GM10847 (cell line): Measurements from ENCODE around the gene HIP1R.

ENCODE experiments used
- POLR2A ChIP-seq: IDR thresholded peaks from 2 replicates; pipeline ENCODE4 v1.6.1; 2011; ENCODE audit not compliant: insufficient read length; ENCODE audit errors: extremely low read depth

Gene HIP1R, protein sequence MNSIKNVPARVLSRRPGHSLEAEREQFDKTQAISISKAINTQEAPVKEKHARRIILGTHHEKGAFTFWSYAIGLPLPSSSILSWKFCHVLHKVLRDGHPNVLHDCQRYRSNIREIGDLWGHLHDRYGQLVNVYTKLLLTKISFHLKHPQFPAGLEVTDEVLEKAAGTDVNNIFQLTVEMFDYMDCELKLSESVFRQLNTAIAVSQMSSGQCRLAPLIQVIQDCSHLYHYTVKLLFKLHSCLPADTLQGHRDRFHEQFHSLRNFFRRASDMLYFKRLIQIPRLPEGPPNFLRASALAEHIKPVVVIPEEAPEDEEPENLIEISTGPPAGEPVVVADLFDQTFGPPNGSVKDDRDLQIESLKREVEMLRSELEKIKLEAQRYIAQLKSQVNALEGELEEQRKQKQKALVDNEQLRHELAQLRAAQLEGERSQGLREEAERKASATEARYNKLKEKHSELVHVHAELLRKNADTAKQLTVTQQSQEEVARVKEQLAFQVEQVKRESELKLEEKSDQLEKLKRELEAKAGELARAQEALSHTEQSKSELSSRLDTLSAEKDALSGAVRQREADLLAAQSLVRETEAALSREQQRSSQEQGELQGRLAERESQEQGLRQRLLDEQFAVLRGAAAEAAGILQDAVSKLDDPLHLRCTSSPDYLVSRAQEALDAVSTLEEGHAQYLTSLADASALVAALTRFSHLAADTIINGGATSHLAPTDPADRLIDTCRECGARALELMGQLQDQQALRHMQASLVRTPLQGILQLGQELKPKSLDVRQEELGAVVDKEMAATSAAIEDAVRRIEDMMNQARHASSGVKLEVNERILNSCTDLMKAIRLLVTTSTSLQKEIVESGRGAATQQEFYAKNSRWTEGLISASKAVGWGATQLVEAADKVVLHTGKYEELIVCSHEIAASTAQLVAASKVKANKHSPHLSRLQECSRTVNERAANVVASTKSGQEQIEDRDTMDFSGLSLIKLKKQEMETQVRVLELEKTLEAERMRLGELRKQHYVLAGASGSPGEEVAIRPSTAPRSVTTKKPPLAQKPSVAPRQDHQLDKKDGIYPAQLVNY

DNA sequence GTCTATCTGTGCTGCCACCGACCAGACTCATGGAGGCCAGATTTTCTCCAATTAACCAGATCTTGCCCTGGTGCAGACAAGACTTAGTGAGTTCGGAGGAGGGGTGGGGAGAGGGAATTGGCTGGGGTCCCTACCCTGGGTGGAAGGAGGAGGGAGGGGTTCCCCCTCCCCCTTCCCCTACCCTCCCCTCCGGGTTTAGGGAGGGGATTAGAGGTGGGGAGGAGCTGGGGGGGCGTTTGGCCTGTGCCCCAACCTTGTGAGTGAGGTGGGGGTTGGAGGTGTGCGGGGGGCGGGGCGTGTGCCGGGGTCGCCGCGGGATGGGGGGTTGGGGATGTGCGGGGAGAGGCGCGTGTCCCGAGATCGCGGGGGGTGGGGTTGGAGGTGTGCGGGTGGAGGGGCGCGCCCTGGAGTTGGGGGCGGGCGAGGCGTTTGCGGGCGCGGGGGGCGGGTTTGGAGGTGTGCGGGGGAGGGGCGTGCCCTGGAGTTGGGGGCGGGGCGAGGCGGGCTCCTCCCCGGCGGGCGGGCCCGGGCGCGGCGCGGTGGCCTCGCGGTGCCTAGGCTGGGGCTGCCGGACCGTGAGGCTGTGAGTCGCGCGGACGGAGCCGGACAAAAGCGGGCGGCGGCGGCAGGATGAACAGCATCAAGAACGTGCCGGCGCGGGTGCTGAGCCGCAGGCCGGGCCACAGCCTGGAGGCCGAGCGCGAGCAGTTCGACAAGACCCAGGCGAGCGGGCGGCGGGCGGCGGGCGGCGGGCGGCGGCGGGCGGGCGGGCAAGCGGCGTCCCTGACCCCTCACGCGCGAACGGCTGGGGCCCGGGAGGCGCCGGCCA is at the start of gene HIP1R:
TSS of gene HIP1R (plus strand) at position 537 of the 829 bp plus-strand sequence. CDS start at position 631, 94 bp downstream.
- no peak for TF ChIP-seq POLR2A

DNA sequence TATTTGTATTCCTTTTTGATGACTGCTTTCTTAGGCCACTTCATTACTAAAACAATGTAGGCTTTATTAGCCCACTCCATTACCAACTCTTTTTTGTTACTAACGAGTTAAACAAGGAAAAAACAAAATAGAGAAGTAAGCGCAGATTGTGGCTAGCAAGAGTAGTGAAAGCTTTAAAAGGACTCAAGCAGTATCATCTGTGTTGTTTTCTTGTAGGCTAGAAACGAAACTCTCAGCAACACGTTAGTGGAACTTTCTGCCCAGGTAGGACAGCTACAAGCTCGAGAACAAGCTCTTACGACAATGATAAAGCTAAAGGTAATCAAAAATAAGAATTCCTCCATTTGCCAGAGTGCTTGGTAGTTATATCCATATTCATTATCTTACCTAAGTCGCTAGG is 49.8 kb upstream of the HIP1R start:
- no peak for TF ChIP-seq POLR2A

DNA sequence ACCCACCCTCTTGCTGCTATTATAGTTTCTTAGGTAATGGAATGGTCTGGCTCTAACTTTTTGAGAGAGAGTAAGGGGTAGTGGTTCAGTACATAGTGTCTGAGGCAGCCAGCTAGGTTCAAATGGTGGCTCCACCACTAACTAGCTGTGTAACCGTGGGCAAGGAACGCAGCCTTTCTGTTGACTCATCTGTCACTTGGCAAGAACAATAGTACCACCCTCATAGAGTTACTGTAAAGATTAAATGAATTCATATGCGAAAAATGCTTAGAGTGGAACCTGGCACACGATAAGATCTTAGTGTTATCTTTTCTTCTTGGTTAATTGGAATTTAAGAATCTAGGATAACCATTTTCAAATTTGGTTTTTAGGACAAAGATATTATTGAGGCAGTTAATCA is 46.9 kb upstream of the HIP1R start:
- no peak for TF ChIP-seq POLR2A

- no peak for TF ChIP-seq POLR2A
Measured at GRCh38 chr12:122789637-122790036, 45.6 kb upstream of the HIP1R start.

- TF ChIP-seq POLR2A: no peak
Measured at GRCh38 chr12:122790393-122791075, 44.7 kb upstream of the HIP1R start.

- TF ChIP-seq POLR2A: no peak
Measured at GRCh38 chr12:122793685-122794106, 41.6 kb upstream of the HIP1R start.

- no peak for TF ChIP-seq POLR2A
Measured at GRCh38 chr12:122795807-122796206, 39.5 kb upstream of the HIP1R start.

GRCh38 chr12:122799641-122800243 is 35.5 kb upstream of the HIP1R start:
- no peak for TF ChIP-seq POLR2A

DNA sequence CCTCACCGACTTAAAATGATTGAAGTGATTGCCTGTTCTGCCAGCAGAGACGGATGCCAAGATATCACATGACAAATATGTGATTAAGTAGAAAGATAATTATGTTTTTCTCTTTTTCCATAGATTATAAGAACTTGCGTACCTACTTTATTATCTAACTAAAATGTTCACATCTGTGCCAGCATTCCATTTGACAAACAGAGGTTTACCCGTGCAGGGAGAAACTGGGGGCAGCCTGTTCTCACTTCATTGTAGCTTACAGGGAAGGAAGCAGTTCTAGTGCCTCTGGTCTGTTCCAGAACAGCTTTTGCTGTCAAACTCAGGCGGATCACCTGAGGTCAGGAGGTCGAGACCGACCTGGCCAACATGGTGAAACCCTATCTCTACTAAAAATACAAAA is 31.3 kb upstream of the HIP1R start:
- TF ChIP-seq POLR2A: no peak

DNA sequence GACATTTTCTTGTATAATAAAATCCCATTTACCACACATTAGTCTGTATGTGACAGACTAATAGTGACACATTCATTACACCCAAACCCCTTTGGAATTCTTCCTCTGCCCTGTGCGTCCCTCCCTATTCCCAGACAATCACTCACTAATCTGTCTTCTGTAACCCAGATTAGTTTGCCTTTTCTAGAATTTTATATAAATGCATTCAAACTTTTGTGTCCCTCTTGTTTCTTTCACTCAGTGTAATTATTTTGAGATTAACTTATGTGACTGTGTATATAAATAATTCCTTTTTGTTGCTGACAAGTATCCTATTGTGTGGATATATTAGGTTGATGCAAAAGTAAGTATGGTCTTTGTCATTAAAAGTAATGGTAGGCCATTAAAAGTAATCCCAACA is 27.6 kb upstream of the HIP1R start:
- no peak for TF ChIP-seq POLR2A

- no peak for TF ChIP-seq POLR2A
Measured at GRCh38 chr12:122811777-122812176, 23.5 kb upstream of the HIP1R start.

- no peak for TF ChIP-seq POLR2A
Measured at GRCh38 chr12:122813310-122813713, 21.9 kb upstream of the HIP1R start.

GRCh38 chr12:122819209-122819785 is 16.0 kb upstream of the HIP1R start:
- TF ChIP-seq POLR2A: no peak

DNA sequence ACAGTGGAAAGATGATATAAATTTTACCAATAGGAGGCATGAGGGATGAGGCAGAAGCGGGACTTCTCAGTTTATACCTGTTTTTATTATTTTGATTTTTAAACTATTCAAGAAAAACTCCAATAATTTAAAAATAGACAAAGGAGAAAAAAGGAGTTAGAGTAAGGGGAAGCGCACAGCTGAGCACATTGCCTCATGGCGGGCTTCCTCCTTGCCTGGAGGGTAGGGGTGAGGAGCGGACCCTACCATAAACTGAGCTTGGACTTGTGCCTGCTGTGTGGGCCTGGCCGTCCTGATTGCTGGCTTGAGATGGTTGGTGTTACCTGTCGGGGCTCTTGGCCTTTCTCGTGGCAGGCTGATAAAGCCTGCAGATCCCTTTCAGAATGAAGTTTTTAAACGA is 15.1 kb upstream of the HIP1R start:
- TF ChIP-seq POLR2A: no peak

- no peak for TF ChIP-seq POLR2A
Measured at GRCh38 chr12:122820838-122821271, 14.4 kb upstream of the HIP1R start.
